GM21367 (cell line): ENCODE data around the gene PABPN1L.

ENCODE experiments used
- ATAC-seq: cut with Tn5 transposase; IDR thresholded peaks from one replicate; pipeline ENCODE4 v1.9.1; 2021; ENCODE audit not compliant: unreplicated experiment

PABPN1L gene

DNA sequence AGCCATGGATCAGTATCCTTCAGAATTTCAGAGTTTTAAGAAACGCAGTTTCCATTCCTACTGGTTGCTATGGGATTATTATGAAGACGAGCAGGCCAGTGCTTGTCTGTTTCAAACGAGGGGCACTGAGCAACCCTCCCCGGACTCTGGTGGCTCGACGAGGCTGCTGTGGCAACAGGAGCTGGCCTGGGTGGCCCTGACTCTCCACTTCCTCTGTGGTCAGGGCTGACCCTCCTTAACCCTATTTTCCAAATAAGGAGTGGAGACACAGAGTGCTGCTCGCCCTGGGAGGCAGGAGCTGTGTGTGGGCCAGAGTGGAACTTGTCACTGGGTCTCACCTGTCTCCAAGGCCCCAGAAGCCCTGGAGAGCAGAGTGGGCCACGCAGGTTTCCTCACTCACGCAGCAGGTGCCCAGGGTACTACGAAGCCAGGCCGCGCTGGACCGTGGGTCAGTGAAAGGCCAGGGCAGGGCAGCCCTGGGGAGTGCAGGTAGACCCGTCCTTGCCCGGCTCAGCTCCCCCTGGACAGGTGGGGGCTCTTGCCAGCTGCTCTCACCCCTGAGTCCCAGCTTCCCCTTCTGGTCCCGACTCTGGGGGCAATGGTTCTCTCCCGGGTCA lies 13.0 kb downstream of the PABPN1L start:
- ATAC-seq, result no peak

- no peak for ATAC-seq
These were observed 14.8 kb downstream of the PABPN1L start for GRCh38 chr16:88851616-88852015.

- no peak for ATAC-seq
These were observed 15.8 kb downstream of the PABPN1L start for GRCh38 chr16:88850531-88851199.

DNA sequence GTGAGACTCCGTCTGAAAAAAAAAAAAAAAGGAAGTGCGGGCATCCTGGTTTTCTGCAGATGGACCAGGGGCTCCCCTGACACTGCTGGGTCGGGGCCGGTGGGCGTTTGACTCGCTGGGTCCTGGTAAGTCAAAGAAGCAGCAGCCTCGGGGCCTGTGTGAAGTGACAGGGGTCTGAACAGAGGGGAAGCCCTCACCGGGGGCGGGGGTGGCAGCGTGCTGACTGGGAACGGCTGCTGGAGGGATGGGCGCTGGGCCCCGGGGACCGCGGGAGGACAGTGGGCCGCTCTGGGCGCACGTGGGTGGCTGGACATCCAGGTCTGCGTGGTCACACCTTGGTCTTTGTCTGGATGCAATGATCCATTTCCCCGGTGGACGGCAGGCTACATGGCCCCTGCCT lies 17.9 kb downstream of the PABPN1L start:
- no peak for ATAC-seq

DNA sequence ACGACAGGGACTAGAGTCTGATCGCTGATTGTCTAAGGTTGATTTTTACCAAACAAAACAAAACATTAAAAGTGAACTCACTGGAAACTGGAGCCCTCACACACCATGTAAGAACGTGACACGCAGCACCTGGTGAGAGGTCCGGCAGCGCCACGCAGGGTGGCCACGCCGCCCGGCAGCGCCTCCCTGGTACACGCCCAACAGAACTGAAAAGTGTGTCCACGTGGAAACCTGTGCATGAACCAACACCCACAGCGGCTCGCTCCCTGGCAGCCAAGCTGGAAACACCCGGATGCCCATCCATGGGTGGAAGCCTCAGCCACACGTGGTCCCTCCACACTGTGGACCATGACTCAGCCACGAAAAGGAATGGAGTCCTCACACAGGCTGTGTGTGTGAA lies 18.8 kb downstream of the PABPN1L start:
- ATAC-seq, result no peak

DNA sequence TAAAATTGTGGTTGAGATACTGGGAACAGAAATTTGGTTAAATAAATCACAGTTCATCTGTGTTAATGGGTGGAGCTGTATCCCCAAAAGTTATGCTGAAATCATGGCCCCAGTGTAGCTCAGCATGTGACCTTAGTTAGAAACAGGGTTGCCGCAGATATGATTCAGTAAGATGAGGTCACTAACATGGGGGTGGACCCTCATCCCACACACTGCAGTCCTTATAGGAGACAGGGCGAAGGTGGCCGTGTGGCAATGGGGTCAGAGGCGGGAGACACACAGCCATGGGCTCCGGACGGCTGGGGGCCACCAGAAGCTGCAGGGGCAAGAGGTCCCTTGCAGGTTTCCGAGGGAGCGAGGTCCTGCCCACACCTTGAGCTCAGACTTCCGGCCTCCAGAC lies 20.4 kb downstream of the PABPN1L start:
- ATAC-seq, result no peak

- ATAC-seq, result no peak
These were observed 21.9 kb downstream of the PABPN1L start for GRCh38 chr16:88844419-88845036.

DNA sequence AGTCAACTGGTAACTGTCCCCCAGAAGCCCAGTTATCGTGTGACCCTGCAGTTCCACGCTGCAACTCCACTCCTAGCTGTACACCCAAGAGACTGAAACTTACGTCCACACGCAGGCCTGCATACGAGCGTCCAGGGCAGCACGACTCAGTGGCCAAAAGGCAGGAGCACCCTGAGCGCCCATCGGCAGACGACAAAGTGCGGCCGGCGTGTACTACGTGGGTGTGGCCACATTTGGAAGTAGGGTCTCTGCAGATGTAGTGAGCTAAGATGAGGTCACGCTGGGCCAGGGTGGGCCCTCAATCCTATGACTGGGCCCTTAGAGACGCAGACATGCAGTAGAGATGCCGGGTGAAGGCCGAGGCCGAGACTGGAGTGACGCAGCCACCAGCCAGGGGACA lies 23.2 kb downstream of the PABPN1L start:
- ATAC-seq, result no peak

DNA sequence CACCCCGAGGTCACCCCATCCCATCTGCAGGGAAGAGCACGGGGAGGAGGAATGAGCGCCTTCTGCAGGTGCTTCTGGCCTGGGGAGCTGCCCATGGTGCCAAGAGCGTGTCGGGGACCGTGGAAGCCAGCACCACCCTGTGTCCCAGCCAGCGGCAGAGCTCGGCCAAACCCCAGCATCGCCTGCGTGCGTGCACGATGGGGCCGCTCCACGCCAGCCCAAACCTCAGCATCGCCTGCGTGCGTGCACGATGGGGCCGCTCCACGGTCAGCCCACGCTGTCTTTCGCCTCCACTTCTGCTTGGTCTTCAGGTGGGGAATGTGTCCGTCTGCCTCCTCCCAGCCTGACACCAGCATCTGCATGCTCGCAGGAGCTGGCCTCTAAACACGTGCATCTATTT lies 23.7 kb downstream of the PABPN1L start:
- no peak for ATAC-seq

DNA sequence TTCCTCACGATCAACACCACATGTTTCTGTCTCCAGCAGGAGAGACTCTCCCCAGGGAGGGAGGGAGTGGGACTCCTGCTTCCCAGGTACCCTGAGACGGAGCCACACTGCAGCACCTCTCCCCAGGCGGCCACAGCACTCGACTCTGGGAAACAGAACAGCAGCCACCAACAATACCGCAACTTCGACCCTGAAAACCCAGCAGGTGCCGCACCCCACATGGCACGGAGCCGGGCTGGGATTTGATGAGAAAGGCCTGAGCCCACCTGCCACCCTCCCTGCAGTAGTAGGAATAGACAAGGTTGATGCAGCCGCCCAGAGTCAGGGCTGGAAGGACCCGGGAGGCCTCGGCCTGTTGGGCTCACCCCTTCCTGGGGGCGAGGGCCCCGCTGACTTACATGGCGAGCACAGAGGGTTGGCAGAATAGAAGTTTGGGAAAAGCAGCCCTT lies 24.1 kb downstream of the PABPN1L start:
- no peak for ATAC-seq

- no peak for ATAC-seq
These were observed 24.7 kb downstream of the PABPN1L start for GRCh38 chr16:88841521-88842307.

DNA sequence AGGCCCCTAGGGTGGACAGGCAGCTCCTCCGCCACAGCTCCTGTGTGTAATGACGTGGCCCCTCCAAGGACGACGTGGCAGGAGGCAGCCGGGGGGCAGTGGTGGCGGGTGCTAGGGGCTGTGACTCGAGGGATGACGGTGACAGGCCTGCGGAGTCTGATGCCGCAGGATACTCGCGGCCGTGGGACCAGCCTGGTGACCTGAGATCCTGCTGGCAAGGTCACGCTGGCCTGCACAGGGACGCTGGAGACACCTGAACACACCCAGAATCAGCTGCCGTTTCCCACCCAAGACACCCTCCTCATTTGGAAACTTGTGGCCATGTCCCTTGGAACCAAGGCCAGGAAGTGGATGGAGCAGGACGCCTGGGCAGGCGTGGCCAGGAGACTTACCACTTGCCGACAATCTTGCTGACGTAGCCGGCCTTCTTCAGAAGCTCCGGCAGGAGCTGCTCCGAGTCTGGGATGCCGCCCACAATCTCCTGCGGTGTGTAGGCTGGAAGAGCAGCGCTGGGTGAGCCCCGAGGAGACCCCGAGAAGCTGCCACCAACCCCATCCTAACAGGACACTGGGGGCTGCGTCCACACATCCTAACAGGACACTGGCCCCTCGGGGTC lies 25.8 kb downstream of the PABPN1L start:
- no peak for ATAC-seq

GRCh38 chr16:88839745-88840599 lies 26.5 kb downstream of the PABPN1L start:
- ATAC-seq, result no peak

GRCh38 chr16:88839026-88839529 lies 27.4 kb downstream of the PABPN1L start:
- ATAC-seq, result no peak

- no peak for ATAC-seq
These were observed 27.9 kb downstream of the PABPN1L start for GRCh38 chr16:88838566-88838965.

GRCh38 chr16:88837806-88838205 lies 28.7 kb downstream of the PABPN1L start:
- ATAC-seq, result no peak

GRCh38 chr16:88836791-88837190 lies 29.7 kb downstream of the PABPN1L start:
- ATAC-seq, result no peak

DNA sequence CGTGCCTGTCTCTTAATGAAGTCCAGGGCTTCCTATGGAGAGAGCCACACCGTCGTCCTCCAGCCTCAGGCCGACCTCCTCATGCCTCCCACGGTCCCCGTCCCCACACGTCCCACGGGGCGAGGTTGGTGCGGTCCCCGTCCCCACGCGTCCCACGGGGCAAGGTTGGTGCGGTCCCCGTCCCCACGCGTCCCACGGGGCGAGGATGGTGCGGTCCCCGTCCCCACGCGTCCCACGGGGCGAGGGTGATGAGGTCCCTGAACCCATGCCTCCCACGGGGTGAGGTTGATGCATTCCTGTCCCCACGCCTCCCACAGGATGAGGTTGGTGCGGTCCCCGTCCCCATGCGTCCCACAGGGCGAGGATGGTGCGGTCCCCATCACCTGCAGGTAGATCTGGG lies 30.6 kb downstream of the PABPN1L start:
- no peak for ATAC-seq

DNA sequence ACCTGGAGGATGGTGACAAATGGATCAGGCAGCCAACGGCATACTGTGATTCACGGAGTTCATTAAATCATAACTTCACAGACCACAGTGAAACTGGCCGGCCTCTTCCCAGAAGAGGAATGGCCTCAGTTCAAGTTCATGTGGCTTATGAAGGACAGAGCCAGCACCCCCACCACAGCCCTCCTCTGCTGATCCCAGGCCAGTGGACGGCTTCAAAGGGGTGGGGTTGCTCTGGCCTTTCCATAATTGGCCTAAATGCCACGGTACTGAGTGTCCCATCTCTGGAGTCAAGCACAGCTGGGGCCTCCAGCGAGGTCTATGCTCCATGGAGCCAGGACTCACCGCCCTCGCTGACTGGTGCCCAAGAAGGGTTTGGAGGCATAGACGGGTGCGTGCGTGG lies 31.1 kb downstream of the PABPN1L start:
- ATAC-seq, result no peak

DNA sequence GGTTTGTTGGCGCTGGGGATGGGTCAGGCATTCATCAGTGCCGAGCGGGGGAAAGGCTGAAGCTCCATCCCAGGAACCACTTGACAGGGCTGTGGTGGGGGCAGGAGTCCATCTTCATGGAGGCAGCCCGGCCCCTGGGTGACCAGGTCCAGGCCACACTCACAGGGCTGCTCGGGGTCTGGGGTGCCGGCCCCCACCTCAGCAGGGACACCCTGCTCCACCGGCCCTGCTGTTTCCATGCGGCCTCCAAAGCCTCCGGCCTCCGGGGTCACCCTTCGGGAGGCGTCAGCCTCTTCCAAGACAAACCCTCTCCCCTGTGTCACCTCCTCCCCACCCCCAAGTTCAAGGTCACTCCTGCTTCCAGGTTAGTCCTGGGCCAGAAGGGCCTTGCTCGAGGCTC lies 31.8 kb downstream of the PABPN1L start:
- ATAC-seq, result no peak
